Thymus (tissue), 11 donors: ENCODE measurements around the gene SLC36A3. TPM values are rescaled to one million over a fixed set of nuclear protein-coding genes. Genes with fewer than 3 reads are reported as not detected.
"Not testable (repeated sequence)": the region's sequence is repeated elsewhere in the genome, so short reads cannot be mapped to it uniquely, and the experiment has no call there.

ENCODE experiments used
- DNase-seq, 9 donors: peaks; one replicate each; pipeline ENCODE4 v3.0.0-alpha.2; 2013; ENCODE audit warnings: low spot score in 9 of 9, low read depth in 6 of 9, missing footprints in 1 of 9
- H3K27ac ChIP-seq, 2 donors: one replicate each; pipeline ENCODE4 v1.5.1; 2013; ENCODE audit warnings: control low read depth in 1 of 2, low read depth in 1 of 2, low read length in 1 of 2, mild to moderate bottlenecking in 1 of 2, moderate library complexity in 1 of 2
- H3K27me3 ChIP-seq, 2 donors: one replicate each; pipeline ENCODE4 v1.5.1; 2013; ENCODE audit warnings: low read length in 1 of 2; ENCODE audit not compliant: control insufficient read depth in 2 of 2, insufficient read depth in 1 of 2
- H3K36me3 ChIP-seq, 2 donors: one replicate each; pipeline ENCODE4 v1.5.1; 2013; ENCODE audit warnings: low read length in 1 of 2, mild to moderate bottlenecking in 1 of 2, moderate library complexity in 1 of 2; ENCODE audit not compliant: control insufficient read depth in 2 of 2, insufficient read depth in 2 of 2
- H3K4me1 ChIP-seq, 2 donors: one replicate each; pipeline ENCODE4 v1.5.1; 2013; ENCODE audit warnings: low read length in 2 of 2; ENCODE audit not compliant: control insufficient read depth in 2 of 2, insufficient read depth in 2 of 2
- H3K4me3 ChIP-seq, 2 donors: one replicate each; pipeline ENCODE4 v1.5.1; 2013; ENCODE audit warnings: low read length in 2 of 2, control low read depth in 1 of 2, mild to moderate bottlenecking in 1 of 2
- H3K9me3 ChIP-seq, 2 donors: one replicate each; pipeline ENCODE4 v1.5.1; 2013; ENCODE audit warnings: low read length in 1 of 2, mild to moderate bottlenecking in 1 of 2; ENCODE audit not compliant: control insufficient read depth in 2 of 2, insufficient read depth in 1 of 2
- WGBS: extraction: QIAGEN DNeasy Blood & Tissue Kit; methylation state at CpG from one replicate; pipeline ENCODE4 v1.1.7; 2013; 5-methylcytosine and 5-hydroxymethylcytosine counted together
- polyA plus RNA-seq: library from polyadenylated mRNA; stranded (reverse); fragments of 200-250 nt; gene quantifications from one replicate; pipeline ENCODE4 v1.2.3, GENCODE V29; 2013
- total RNA-seq: library from RNA; stranded (reverse); fragments of 120-200 nt; gene quantifications from one replicate; pipeline ENCODE4 v1.2.4, GENCODE V29; 2013
- donor health status: healthy.

Gene SLC36A3
- total and polyA plus RNA-seq, 2 donors: under 0.01 TPM; not detected in 1

- H3K4me1 ChIP-seq: no peaks in the 10 kb centered on the region
- no peak overlapping the region for H3K27ac ChIP-seq
- no peak overlapping the region for H3K4me3 ChIP-seq
- DNase-seq: no peak
- H3K27me3 ChIP-seq: no peaks in the 10 kb centered on the region
- 82% methylated on average over 5 of the region's 5 CpGs for WGBS
- no peaks in the 10 kb centered on the region for H3K36me3 ChIP-seq
- peaks cover 0 to 15% of the 10 kb centered on the region in 2 donors for H3K9me3 ChIP-seq
Observed at GRCh38 chr5:151312756-151313324, 9.3 kb upstream of the SLC36A3 start.

GRCh38 chr5:151310932-151311331 is 7.4 kb upstream of the SLC36A3 start:
- Histone ChIP-seq H3K4me1 (no peaks in the 10 kb centered on the region), H3K27me3 (no peaks in the 10 kb centered on the region), H3K27ac (no peak overlapping the region), H3K36me3 (no peaks in the 10 kb centered on the region), H3K9me3 (peaks cover 0 to 11% of the 10 kb centered on the region in 2 donors), H3K4me3 (no peak overlapping the region)
- DNase-seq: no peak

GRCh38 chr5:151309821-151310220 is 6.3 kb upstream of the SLC36A3 start:
- not testable (repeated sequence) for H3K4me3 ChIP-seq, DNase-seq, H3K36me3 ChIP-seq, H3K27ac ChIP-seq, H3K4me1 ChIP-seq, H3K27me3 ChIP-seq
- WGBS: 93% methylated on average over 15 of the region's 15 CpGs
- peaks cover 0 to 11% of the 10 kb centered on the region in 2 donors for H3K9me3 ChIP-seq

GRCh38 chr5:151309266-151309665 is 5.7 kb upstream of the SLC36A3 start:
- H3K27ac ChIP-seq, H3K36me3 ChIP-seq, H3K4me3 ChIP-seq, H3K4me1 ChIP-seq, DNase-seq, H3K27me3 ChIP-seq: not testable (repeated sequence)
- 98% methylated on average over 27 of the region's 27 CpGs for WGBS
- peaks cover 0 to 11% of the 10 kb centered on the region in 2 donors for H3K9me3 ChIP-seq

- peak in 3 of 9 donors; percentile 7 to 44 (median 15) for DNase-seq
Observed at GRCh38 chr5:151298063-151298855, 5.3 kb downstream of the SLC36A3 start.

GRCh38 chr5:151296974-151297373 is 6.6 kb downstream of the SLC36A3 start:
- WGBS: 94% methylated on average over 2 of the region's 2 CpGs

More at GRCh38 chr5:151298063-151298855, 5.3 kb downstream of the SLC36A3 start:
- 56% methylated on average over 6 of the region's 6 CpGs for WGBS
- H3K9me3 ChIP-seq: no peaks in the 10 kb centered on the region
- peaks cover 0 to 2% of the 10 kb centered on the region in 2 donors for H3K27me3 ChIP-seq
- H3K27ac ChIP-seq: no peak overlapping the region
- no peak overlapping the region for H3K4me3 ChIP-seq
- H3K4me1 ChIP-seq: no peaks in the 10 kb centered on the region
- no peaks in the 10 kb centered on the region for H3K36me3 ChIP-seq

GRCh38 chr5:151296478-151296830 is 7.1 kb downstream of the SLC36A3 start:
- Histone ChIP-seq H3K27ac (no peak overlapping the region), H3K4me1 (no peaks in the 10 kb centered on the region), H3K36me3 (no peaks in the 10 kb centered on the region), H3K27me3 (no peaks in the 10 kb centered on the region), H3K4me3 (no peak overlapping the region), H3K9me3 (no peaks in the 10 kb centered on the region)
- no peak for DNase-seq
- 93% methylated on average over 1 of the region's 1 CpG for WGBS

More at GRCh38 chr5:151296974-151297373, 6.6 kb downstream of the SLC36A3 start:
- Histone ChIP-seq H3K36me3 (no peaks in the 10 kb centered on the region), H3K27me3 (no peaks in the 10 kb centered on the region), H3K4me3 (no peak overlapping the region), H3K27ac (no peak overlapping the region), H3K4me1 (no peaks in the 10 kb centered on the region), H3K9me3 (no peaks in the 10 kb centered on the region)
- no peak for DNase-seq

GRCh38 chr5:151295791-151296477 is 7.6 kb downstream of the SLC36A3 start:
- DNase-seq: no peak
- WGBS: 76% methylated on average over 7 of the region's 7 CpGs
- Histone ChIP-seq H3K36me3 (no peaks in the 10 kb centered on the region), H3K27me3 (no peaks in the 10 kb centered on the region), H3K4me1 (no peaks in the 10 kb centered on the region), H3K9me3 (no peaks in the 10 kb centered on the region), H3K27ac (no peak overlapping the region), H3K4me3 (no peak overlapping the region)

- 95% methylated on average over 5 of the region's 5 CpGs for WGBS
- DNase-seq: no peak
Observed at GRCh38 chr5:151295138-151295537, 8.4 kb downstream of the SLC36A3 start.

More at GRCh38 chr5:151295138-151295537, 8.4 kb downstream of the SLC36A3 start:
- Histone ChIP-seq H3K4me3 (no peak overlapping the region), H3K4me1 (no peaks in the 10 kb centered on the region), H3K36me3 (no peaks in the 10 kb centered on the region), H3K9me3 (no peaks in the 10 kb centered on the region), H3K27ac (no peak overlapping the region), H3K27me3 (no peaks in the 10 kb centered on the region)
